HepG2 (cell line): Measurements from ENCODE around the gene FABP1. TPM values are rescaled to one million over a fixed set of nuclear protein-coding genes. Genes with fewer than 3 reads are reported as not detected.
A peak's percentile ranks its signal among the peaks of the same experiment; 100 is the strongest.

Experiments used
- CREB3 ChIP-seq: sonication (generic); formaldehyde crosslinking; IDR thresholded peaks from 2 replicates; pipeline ENCODE4 v1.5.0; 2020; ENCODE audit warnings: missing genetic modification reagents
- FOSL1 ChIP-seq: sonication (generic); formaldehyde crosslinking; IDR thresholded peaks from 2 replicates; pipeline ENCODE4 v1.9.0; 2021; ENCODE audit warnings: missing genetic modification reagents, borderline replicate concordance
- GABPB1 ChIP-seq: IDR thresholded peaks from 2 replicates; pipeline ENCODE4 v1.6.1; 2016; ENCODE audit warnings: mild to moderate bottlenecking, missing genetic modification reagents, moderate library complexity, missing compliant biosample characterization
- HMG20A ChIP-seq: IDR thresholded peaks from 2 replicates; pipeline ENCODE4 v1.6.1; 2016; ENCODE audit warnings: borderline replicate concordance
- MAZ ChIP-seq, 2 experiments: sonication (generic) in 1 of 2; formaldehyde crosslinking in 1 of 2; IDR thresholded peaks; 2 replicates each; pipeline versions ENCODE4 v1.5.0 to v1.6.1; 2012 to 2020; ENCODE audit warnings: low read depth in 2 of 2, mild to moderate bottlenecking in 2 of 2, borderline replicate concordance in 1 of 2, improper control_type of control experiment in 1 of 2, low read length in 1 of 2, missing genetic modification reagents in 1 of 2, moderate library complexity in 1 of 2
- SKI ChIP-seq: fragments of 450-650 bp; IDR thresholded peaks from one replicate; pipeline ENCODE4 v1.6.1; 2018; ENCODE audit warnings: mild to moderate bottlenecking; ENCODE audit not compliant: partially characterized antibody
- SPEN ChIP-seq: sonication (generic); formaldehyde crosslinking; IDR thresholded peaks from 2 replicates; pipeline ENCODE4 v1.5.1; 2020; ENCODE audit warnings: low read depth, mild to moderate bottlenecking, missing genetic modification reagents
- STAG1 ChIP-seq: sonication (generic); formaldehyde crosslinking; IDR thresholded peaks from 2 replicates; pipeline ENCODE4 v1.4.0; 2020; ENCODE audit warnings: missing genetic modification reagents
- TBX2 ChIP-seq: sonication (generic); formaldehyde crosslinking; IDR thresholded peaks from 2 replicates; pipeline ENCODE4 v1.5.0; 2020; ENCODE audit warnings: missing genetic modification reagents, mild to moderate bottlenecking, borderline replicate concordance
- TCF7 ChIP-seq: sonication (generic); IDR thresholded peaks from 2 replicates; pipeline ENCODE4 v1.6.1; 2016; ENCODE audit warnings: antibody characterized with exemption, low read depth
- YY1 ChIP-seq: IDR thresholded peaks from 2 replicates; pipeline ENCODE4 v1.6.1; 2011; ENCODE audit warnings: low read length, low read depth, moderate library complexity, mild to moderate bottlenecking; ENCODE audit not compliant: insufficient read depth, insufficient replicate concordance
- ZNF225 ChIP-seq: sonication (generic); formaldehyde crosslinking; IDR thresholded peaks from 2 replicates; pipeline ENCODE4 v1.4.0; 2020; ENCODE audit warnings: mild to moderate bottlenecking, missing genetic modification reagents
- ZNF274 ChIP-seq: sonication (generic); formaldehyde crosslinking; IDR thresholded peaks from 2 replicates; pipeline ENCODE4 v1.5.1; 2020; ENCODE audit warnings: mild to moderate bottlenecking, missing genetic modification reagents
- ZNF589 ChIP-seq: sonication (generic); formaldehyde crosslinking; conservative IDR thresholded peaks from 2 replicates; pipeline ENCODE4 v1.8.0; 2022; ENCODE audit warnings: mild to moderate bottlenecking, moderate library complexity, missing genetic modification reagents
- ZNF713 ChIP-seq: sonication (generic); formaldehyde crosslinking; IDR thresholded peaks from 2 replicates; pipeline ENCODE4 v1.4.0; 2020; ENCODE audit warnings: mild to moderate bottlenecking, missing genetic modification reagents
- polyA plus RNA-seq, 8 experiments: library from polyadenylated mRNA; depleted of rRNA in 3 of 8; stranded (reverse) in 7 of 8; unstranded in 1 of 8; fragments of >200 nt; fragmentation: Illumina TruSeq in 4 of 8; extraction: Trizol in 4 of 8; gene quantifications; 2 replicates each; pipeline versions ENCODE4 v1.2.1 to v1.2.3, GENCODE V29; 2011 to 2016; ENCODE audit warnings: low read depth in 4 of 8, missing spikeins in 1 of 8, mixed read lengths in 1 of 8; ENCODE audit not compliant: insufficient read depth in 1 of 8
- total RNA-seq, 5 experiments: library from RNA; depleted of rRNA; stranded (reverse); fragments of >200 nt; fragmentation: Illumina TruSeq; extraction: Trizol; gene quantifications; 2 replicates each; pipeline ENCODE4 v1.2.3, GENCODE V29; 2016; ENCODE audit warnings: low read depth in 1 of 5
- TF ChIP-seq, protein P1 (sequence below): sonication (generic); formaldehyde crosslinking; IDR thresholded peaks from 2 replicates; pipeline ENCODE4 v1.4.0; 2020; ENCODE audit warnings: missing genetic modification reagents, borderline replicate concordance
- TF ChIP-seq, protein P2 (sequence below): sonication (generic); formaldehyde crosslinking; IDR thresholded peaks from 2 replicates; pipeline ENCODE4 v1.8.1; 2023; ENCODE audit warnings: mild to moderate bottlenecking, missing genetic modification reagents, borderline replicate concordance
- TF ChIP-seq, protein P3 (sequence below): sonication (generic); formaldehyde crosslinking; IDR thresholded peaks from 2 replicates; pipeline ENCODE4 v1.5.1; 2020; ENCODE audit warnings: mild to moderate bottlenecking, missing genetic modification reagents, moderate library complexity

The FABP1 gene
- total and polyA plus RNA-seq, 2 of the 13 experiments (the other 11 are each of a cell fraction or from before 2014, with no cell fraction given) = 644 to 1,608 TPM

GRCh38 chr2:88127888-88128653, at the start of gene FABP1 (continued):
- peak; percentile 54; the same call in 1 of the 2 replicates for TF ChIP-seq SPEN (CRISPR knock-in tag)
- TF ChIP-seq, protein P1, sequence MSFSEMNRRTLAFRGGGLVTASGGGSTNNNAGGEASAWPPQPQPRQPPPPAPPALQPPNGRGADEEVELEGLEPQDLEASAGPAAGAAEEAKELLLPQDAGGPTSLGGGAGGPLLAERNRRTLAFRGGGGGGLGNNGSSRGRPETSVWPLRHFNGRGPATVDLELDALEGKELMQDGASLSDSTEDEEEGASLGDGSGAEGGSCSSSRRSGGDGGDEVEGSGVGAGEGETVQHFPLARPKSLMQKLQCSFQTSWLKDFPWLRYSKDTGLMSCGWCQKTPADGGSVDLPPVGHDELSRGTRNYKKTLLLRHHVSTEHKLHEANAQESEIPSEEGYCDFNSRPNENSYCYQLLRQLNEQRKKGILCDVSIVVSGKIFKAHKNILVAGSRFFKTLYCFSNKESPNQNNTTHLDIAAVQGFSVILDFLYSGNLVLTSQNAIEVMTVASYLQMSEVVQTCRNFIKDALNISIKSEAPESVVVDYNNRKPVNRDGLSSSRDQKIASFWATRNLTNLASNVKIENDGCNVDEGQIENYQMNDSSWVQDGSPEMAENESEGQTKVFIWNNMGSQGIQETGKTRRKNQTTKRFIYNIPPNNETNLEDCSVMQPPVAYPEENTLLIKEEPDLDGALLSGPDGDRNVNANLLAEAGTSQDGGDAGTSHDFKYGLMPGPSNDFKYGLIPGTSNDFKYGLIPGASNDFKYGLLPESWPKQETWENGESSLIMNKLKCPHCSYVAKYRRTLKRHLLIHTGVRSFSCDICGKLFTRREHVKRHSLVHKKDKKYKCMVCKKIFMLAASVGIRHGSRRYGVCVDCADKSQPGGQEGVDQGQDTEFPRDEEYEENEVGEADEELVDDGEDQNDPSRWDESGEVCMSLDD (CRISPR knock-in tag) = 0 out of 2 replicates have a peak, but pooled peaks have one; percentile 80
- peak; percentile 76 for TF ChIP-seq ZNF274 (CRISPR knock-in tag)
- TF ChIP-seq SKI = peak; percentile 43
- TF ChIP-seq TCF7 = peak; percentile 94
- no peak; the same call in 1 of the 2 replicates for TF ChIP-seq ZNF713 (CRISPR knock-in tag)
- peak; percentile 83 for TF ChIP-seq HMG20A (CRISPR knock-in tag)
- TF ChIP-seq, protein P2, sequence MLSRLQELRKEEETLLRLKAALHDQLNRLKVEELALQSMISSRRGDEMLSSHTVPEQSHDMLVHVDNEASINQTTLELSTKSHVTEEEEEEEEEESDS (CRISPR knock-in tag) = peak; percentile 92; the same call in 1 of the 2 replicates
- TF ChIP-seq ZNF589 (CRISPR knock-in tag) = peak; percentile 61; the same call in 1 of the 2 replicates
- TF ChIP-seq TBX2 (CRISPR knock-in tag) = peak; percentile 76
- peak; percentile 64 for TF ChIP-seq STAG1 (CRISPR knock-in tag)
- TF ChIP-seq MAZ (IDR thresholded peaks at IDR 0.05; ENCODE audit: borderline replicate concordance, low read depth, low read length) = no peak
- TF ChIP-seq MAZ (CRISPR knock-in tag; IDR thresholded peaks at IDR 0.05; ENCODE audit: low read depth) = no peak
- TF ChIP-seq ZNF225 = 0 out of 2 replicates have a peak, but pooled peaks have one; percentile 61
- peak; percentile 57 for TF ChIP-seq YY1
- TF ChIP-seq CREB3 (CRISPR knock-in tag) = no peak
- no peak for TF ChIP-seq FOSL1 (CRISPR knock-in tag)
- TF ChIP-seq, protein P3, sequence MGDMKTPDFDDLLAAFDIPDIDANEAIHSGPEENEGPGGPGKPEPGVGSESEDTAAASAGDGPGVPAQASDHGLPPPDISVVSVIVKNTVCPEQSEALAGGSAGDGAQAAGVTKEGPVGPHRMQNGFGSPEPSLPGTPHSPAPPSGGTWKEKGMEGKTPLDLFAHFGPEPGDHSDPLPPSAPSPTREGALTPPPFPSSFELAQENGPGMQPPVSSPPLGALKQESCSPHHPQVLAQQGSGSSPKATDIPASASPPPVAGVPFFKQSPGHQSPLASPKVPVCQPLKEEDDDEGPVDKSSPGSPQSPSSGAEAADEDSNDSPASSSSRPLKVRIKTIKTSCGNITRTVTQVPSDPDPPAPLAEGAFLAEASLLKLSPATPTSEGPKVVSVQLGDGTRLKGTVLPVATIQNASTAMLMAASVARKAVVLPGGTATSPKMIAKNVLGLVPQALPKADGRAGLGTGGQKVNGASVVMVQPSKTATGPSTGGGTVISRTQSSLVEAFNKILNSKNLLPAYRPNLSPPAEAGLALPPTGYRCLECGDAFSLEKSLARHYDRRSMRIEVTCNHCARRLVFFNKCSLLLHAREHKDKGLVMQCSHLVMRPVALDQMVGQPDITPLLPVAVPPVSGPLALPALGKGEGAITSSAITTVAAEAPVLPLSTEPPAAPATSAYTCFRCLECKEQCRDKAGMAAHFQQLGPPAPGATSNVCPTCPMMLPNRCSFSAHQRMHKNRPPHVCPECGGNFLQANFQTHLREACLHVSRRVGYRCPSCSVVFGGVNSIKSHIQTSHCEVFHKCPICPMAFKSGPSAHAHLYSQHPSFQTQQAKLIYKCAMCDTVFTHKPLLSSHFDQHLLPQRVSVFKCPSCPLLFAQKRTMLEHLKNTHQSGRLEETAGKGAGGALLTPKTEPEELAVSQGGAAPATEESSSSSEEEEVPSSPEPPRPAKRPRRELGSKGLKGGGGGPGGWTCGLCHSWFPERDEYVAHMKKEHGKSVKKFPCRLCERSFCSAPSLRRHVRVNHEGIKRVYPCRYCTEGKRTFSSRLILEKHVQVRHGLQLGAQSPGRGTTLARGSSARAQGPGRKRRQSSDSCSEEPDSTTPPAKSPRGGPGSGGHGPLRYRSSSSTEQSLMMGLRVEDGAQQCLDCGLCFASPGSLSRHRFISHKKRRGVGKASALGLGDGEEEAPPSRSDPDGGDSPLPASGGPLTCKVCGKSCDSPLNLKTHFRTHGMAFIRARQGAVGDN (CRISPR knock-in tag) = no peak; the same call in 1 of the 2 replicates
- TF ChIP-seq GABPB1 = no peak
